Activated CD8-positive, alpha-beta memory T cell treated with anti-CD3 and anti-CD28 coated beads, Interleukin-2, amount 10 ng/mL, durations not matched to agents 7 days and 5 days (primary cell): ENCODE results near the gene HERC4. TPM values are rescaled to one million over a fixed set of nuclear protein-coding genes. Genes with fewer than 3 reads are reported as not detected.

Source experiments
- ATAC-seq: fragments of 150-1000 bp; cut with Tn5 transposase; one replicate; pipeline ENCODE4 v1.10.0; 2021; ENCODE audit warnings: moderate library complexity
- CTCF ChIA-PET: fragments of 350-600 bp; sonication (Branson Sonifier 250); formaldehyde crosslinking; loops from one replicate; lab custom pipeline; 2021; ENCODE audit warnings: antibody characterized with exemption; lab: Charles Lee
- DNase-seq: peaks from one replicate; pipeline ENCODE4 v3.0.0-alpha.2; 2020
- H3K27ac Mint-ChIP-seq: one replicate; pipeline ENCODE4 v1.8.0; 2021; ENCODE audit warnings: mild to moderate bottlenecking, mixed read lengths
- H3K27me3 Mint-ChIP-seq: one replicate; pipeline ENCODE4 v1.8.0; 2021; ENCODE audit warnings: mixed read lengths
- H3K36me3 Mint-ChIP-seq: one replicate; pipeline ENCODE4 v1.8.0; 2021; ENCODE audit warnings: mild to moderate bottlenecking, mixed read lengths
- H3K4me1 Mint-ChIP-seq: one replicate; pipeline ENCODE4 v1.8.0; 2021; ENCODE audit warnings: mixed read lengths
- H3K4me3 Mint-ChIP-seq: one replicate; pipeline ENCODE4 v1.8.0; 2021; ENCODE audit warnings: mild to moderate bottlenecking, moderate library complexity, mixed read lengths
- H3K9me3 Mint-ChIP-seq: one replicate; pipeline ENCODE4 v1.8.0; 2022; ENCODE audit warnings: low read depth, mixed read lengths
- total RNA-seq, 2 experiments: library from RNA; stranded (reverse); gene quantifications; one replicate each; pipeline ENCODE4 v1.2.3, GENCODE V29; 2021

The HERC4 gene
- total RNA-seq, 2 experiments from 2014 or later: 56.5 to 59.1 TPM

DNA sequence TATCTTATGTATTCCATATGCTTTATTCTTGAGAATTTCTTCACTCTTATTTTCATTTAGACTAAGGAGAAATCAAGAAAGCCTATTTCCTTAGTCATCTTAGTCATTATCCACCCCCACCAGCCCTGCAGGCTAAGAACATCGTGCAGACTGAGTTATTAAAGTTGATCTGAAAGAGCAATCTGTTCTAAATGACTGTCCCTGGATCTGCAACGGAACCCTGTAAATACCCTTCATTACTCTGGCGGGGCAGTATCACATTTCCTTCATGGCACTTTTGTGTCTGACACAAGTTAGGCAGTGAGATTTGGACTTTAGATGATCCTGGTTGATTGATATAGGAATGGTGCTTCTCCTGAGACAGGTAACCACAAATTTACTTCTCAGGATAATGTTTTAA, 30.7 kb upstream of the HERC4 start:
- Mint-ChIP-seq H3K27ac (no peak overlapping the region), H3K9me3 (no peaks in the 10 kb centered on the region), H3K4me1 (no peaks in the 10 kb centered on the region), H3K36me3 (no peaks in the 10 kb centered on the region), H3K27me3 (peaks cover 13% of the 10 kb centered on the region), H3K4me3 (no peak overlapping the region)
- CTCF ChIA-PET: no interaction called here
- no peak for ATAC-seq
- DNase-seq: no peak

DNA sequence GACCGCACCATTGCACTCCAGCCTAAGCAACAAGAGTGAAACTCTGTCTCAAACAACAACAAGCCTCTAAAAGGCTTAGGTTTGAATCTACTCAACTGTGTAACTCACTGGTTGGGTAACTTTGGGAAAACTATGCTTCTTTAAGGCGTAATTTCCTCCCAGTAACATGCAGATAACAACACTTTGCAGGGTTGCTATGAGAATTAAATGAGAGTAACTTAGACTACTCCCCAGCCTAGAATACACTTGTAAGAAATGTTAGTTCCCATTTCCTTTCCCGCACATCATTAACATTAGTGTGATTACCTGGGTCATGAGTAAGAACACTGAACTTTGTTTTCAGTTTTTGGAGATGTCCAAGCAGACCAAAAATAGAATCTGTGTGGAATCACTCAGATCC, 28.8 kb upstream of the HERC4 start:
- Mint-ChIP-seq H3K27me3 (peaks cover 13% of the 10 kb centered on the region), H3K36me3 (no peaks in the 10 kb centered on the region), H3K4me1 (peaks cover 8% of the 10 kb centered on the region), H3K27ac (no peak overlapping the region), H3K4me3 (no peak overlapping the region), H3K9me3 (no peaks in the 10 kb centered on the region)
- DNase-seq: no peak
- no peak for ATAC-seq
- CTCF ChIA-PET: no interaction called here

DNA sequence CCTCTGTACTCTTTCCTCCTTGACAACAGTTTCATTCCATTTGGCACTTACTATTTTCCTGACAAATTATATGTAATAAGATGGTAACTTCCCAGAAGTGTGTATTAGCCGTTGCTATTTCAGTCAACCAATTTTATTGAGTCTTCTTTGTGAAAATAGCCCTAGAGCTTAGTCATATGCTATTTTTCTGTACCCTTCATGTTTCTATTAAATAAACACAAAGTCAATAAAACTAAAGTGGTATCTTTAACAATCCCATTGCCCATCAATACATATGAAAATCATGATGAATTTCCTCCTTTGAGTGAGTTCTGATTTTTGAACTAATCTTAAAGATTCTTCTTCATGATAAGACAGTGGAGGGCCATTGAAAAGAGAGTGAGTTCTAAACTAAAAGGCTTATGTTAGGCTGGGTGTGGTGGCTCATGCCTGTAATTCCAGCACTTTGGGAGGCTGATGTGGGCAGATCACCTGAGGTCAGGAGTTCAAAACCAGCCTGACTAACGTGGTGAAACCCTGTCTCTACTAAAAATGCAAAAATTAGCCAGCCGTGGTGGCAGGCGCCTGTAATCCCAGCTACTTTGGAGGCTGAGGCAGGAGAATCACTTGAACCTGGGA, 28.3 kb upstream of the HERC4 start:
- H3K36me3 Mint-ChIP-seq: no peaks in the 10 kb centered on the region
- no peaks in the 10 kb centered on the region for H3K9me3 Mint-ChIP-seq
- H3K4me1 Mint-ChIP-seq: peaks cover 8% of the 10 kb centered on the region
- no peak for DNase-seq
- no peak overlapping the region for H3K27ac Mint-ChIP-seq
- CTCF ChIA-PET: no interaction called here
- no peak for ATAC-seq
- no peak overlapping the region for H3K4me3 Mint-ChIP-seq
- H3K27me3 Mint-ChIP-seq: peaks cover 13% of the 10 kb centered on the region

DNA sequence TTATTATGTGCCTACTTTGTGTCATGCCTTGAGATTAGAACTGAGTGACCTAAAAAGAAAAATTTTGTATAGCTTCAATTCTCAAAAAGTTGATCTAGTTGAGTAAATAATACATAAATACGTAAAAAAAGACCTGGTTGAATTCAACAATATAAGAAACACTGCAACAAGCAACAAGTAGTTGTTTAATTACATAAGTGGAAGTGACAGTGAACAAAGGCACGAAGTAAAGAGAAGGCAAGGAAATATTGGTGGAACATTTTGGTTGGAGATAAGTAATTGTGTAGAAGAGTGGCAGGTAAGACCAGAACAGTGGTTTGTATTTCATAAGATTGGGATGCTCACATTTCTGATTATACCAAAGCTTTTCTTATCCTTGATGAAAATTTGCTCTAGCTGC, 26.0 kb upstream of the HERC4 start:
- Mint-ChIP-seq H3K9me3 (no peaks in the 10 kb centered on the region), H3K4me3 (no peak overlapping the region), H3K36me3 (no peaks in the 10 kb centered on the region), H3K27ac (no peak overlapping the region), H3K27me3 (peaks cover 2% of the 10 kb centered on the region), H3K4me1 (peaks cover 8% of the 10 kb centered on the region)
- ATAC-seq (no peak), DNase-seq (no peak)
- CTCF ChIA-PET: interaction anchor here (1.6 to 2.6 kb wide), 3 partner anchors 9 to 312 kb away, joined by 4 to 7 read pairs (median 4); no protein-coding TSS in a partner anchor

DNA sequence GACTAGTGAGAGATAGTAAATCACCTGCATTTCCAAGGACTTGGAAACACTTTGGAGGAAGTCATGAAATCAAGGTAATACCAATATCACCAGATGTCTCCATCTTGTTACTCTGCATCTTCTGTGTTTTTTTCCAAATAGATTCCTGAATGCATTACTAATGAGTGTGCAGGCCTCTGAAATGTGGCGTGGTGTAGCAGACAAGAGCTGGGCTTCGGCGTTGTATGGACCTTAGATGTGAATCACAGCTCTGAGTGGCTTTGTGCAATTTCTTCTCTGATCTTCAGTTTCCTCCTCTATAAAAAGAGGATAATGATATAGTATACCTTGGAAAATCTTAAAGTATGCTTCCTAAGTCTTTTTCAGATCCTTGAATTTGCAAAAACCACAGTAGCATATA, 24.7 kb upstream of the HERC4 start:
- Mint-ChIP-seq H3K4me3 (no peak overlapping the region), H3K27me3 (peaks cover 2% of the 10 kb centered on the region), H3K9me3 (no peaks in the 10 kb centered on the region), H3K36me3 (no peaks in the 10 kb centered on the region), H3K4me1 (peaks cover 8% of the 10 kb centered on the region), H3K27ac (no peak overlapping the region)
- CTCF ChIA-PET: interaction anchor here (1.1 to 2.6 kb wide), 2 partner anchors 9 to 56 kb away, joined by 3 to 7 read pairs; no protein-coding TSS in a partner anchor
- no peak for ATAC-seq
- DNase-seq: no peak

DNA sequence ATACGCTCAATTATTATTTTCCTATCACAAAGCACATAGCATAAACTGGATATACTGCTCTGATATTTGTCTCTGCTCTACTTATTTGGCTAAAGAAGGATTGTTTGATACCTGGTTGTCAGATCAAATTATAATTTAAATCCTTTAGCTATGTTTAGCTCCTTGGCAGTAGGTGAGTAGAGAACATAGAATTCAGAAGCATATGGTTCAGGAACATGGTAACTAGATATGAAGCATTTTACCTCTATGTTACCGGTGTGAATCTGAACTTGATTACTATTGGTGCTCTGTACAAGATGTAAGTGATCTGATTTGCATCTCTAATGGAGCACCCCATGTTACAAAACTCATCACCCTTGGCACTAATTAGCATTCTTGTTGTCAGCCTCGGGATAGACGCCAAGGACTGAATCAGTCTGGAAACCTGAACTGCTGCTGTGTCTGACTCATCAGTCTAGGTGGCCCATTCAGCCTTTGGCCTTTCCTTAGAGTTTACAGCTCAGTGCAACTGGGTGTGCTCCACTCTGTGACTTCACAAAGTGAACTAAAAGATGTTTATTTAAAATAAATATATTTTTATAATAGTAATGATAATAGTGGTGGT, 21.9 kb upstream of the HERC4 start:
- H3K9me3 Mint-ChIP-seq: no peaks in the 10 kb centered on the region
- H3K27ac Mint-ChIP-seq: no peak overlapping the region
- H3K27me3 Mint-ChIP-seq: no peaks in the 10 kb centered on the region
- H3K36me3 Mint-ChIP-seq: no peaks in the 10 kb centered on the region
- DNase-seq: no peak
- no peak overlapping the region for H3K4me3 Mint-ChIP-seq
- CTCF ChIA-PET: interaction anchor here (1.0 kb wide), 1 partner anchor 16 kb away, joined by 3 read pairs; no protein-coding TSS in a partner anchor
- no peak for ATAC-seq
- peaks cover 8% of the 10 kb centered on the region for H3K4me1 Mint-ChIP-seq

DNA sequence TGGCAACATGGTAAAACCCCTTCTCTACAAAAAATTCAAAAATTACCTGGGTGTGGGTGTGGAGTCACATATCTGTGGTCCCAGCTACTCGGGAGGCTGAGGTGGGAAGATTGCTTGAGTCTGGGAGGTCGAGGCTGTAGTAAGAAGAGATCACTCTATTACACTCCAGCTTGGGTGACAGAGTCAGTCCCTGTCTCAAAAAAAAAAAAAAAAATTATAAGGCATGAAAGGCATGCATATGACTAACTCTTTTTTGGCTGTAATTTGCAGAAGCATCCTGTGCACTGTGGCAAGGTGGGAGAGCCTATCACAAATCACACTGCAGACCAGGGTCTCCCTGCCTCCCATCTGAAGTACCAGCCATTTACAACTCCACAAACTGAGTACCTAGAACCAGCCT, 20.1 kb upstream of the HERC4 start:
- no peak for ATAC-seq
- CTCF ChIA-PET: no interaction called here

DNA sequence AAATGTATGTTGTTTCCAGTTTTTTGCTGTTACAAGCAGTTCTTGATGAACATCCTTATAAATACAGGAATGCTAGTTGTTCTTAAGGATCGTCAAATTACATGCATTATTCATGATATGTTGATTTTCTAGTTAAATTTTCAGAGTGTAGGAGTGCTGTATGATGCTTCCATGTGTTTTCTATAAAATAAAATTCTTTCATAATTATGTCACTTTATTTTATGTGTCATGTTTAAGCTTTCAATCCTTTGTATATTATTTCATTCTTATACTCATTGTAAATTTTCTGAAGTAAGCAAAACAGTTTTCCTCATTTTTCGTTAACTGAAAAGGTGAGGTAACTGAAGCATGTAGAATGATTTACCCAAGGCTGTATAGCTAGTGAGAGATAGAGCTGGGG, 17.4 kb upstream of the HERC4 start:
- DNase-seq (no peak), ATAC-seq (no peak)
- Mint-ChIP-seq H3K27me3 (no peaks in the 10 kb centered on the region), H3K9me3 (no peaks in the 10 kb centered on the region), H3K4me1 (peaks cover 13% of the 10 kb centered on the region), H3K4me3 (no peak overlapping the region), H3K36me3 (peaks cover 2% of the 10 kb centered on the region), H3K27ac (no peak overlapping the region)
- CTCF ChIA-PET: interaction anchor here (0.9 to 1.3 kb wide), 3 partner anchors 9 to 237 kb away, joined by 3 to 4 read pairs (median 3); no protein-coding TSS in a partner anchor

More for the DNA sequence above, 20.1 kb upstream of the HERC4 start:
- peaks cover 4% of the 10 kb centered on the region for H3K4me1 Mint-ChIP-seq
- no peak overlapping the region for H3K4me3 Mint-ChIP-seq
- H3K27me3 Mint-ChIP-seq: no peaks in the 10 kb centered on the region
- DNase-seq: no peak
- H3K36me3 Mint-ChIP-seq: no peaks in the 10 kb centered on the region
- H3K9me3 Mint-ChIP-seq: no peaks in the 10 kb centered on the region
- H3K27ac Mint-ChIP-seq: no peak overlapping the region

DNA sequence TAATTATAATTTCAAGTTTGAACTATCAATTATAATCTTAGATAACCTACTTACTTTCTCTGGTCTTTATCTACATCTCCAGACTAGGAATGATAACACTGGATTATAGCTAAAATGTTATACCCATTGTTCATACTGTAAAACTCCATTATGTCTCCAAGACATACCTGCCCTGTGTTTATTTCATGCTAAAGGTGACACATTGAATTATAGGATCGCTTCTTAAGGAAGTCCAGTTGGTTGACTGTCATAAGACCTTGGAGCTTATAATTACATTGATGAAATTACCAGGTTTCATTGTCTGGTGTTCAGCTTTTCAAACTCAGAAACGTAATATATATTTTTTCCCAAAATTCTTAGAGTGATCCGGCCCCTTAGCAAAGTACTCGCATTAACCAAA, 15.5 kb upstream of the HERC4 start:
- Mint-ChIP-seq H3K9me3 (no peaks in the 10 kb centered on the region), H3K27me3 (no peaks in the 10 kb centered on the region), H3K4me1 (peaks cover 18% of the 10 kb centered on the region), H3K36me3 (peaks cover 2% of the 10 kb centered on the region), H3K27ac (no peak overlapping the region), H3K4me3 (no peak overlapping the region)
- ATAC-seq (no peak), DNase-seq (no peak)
- CTCF ChIA-PET: interaction anchor here (1.3 kb wide), 2 partner anchors 9 to 65 kb away, joined by 3 read pairs; no protein-coding TSS in a partner anchor

DNA sequence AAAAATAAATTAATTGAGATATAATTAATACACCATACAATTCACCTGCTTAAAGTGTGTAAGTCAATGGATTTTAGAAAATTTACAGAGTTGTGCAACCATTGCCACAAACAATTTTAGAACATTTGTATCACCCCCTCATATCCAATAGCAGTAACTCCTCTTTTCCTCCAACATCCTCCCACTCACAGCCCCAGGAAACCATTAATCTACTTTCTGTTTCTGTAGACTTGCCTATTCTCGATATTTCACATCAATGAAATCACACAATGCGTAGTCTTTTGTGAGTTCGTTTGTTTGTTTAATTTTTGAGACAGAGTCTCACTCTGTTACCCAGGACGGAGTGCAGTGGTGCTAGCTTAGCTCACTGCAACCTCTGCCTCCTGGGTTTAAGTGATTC, 13.7 kb upstream of the HERC4 start:
- H3K9me3 Mint-ChIP-seq: no peaks in the 10 kb centered on the region
- ATAC-seq (peak; percentile 70), DNase-seq (no peak)
- H3K27me3 Mint-ChIP-seq: peaks cover 4% of the 10 kb centered on the region
- H3K36me3 Mint-ChIP-seq: peaks cover 2% of the 10 kb centered on the region
- peak overlapping the region; percentile 51 for H3K4me3 Mint-ChIP-seq
- H3K4me1 Mint-ChIP-seq: peaks cover 18% of the 10 kb centered on the region
- CTCF ChIA-PET: no interaction called here
- peak overlapping the region; percentile 33 for H3K27ac Mint-ChIP-seq

DNA sequence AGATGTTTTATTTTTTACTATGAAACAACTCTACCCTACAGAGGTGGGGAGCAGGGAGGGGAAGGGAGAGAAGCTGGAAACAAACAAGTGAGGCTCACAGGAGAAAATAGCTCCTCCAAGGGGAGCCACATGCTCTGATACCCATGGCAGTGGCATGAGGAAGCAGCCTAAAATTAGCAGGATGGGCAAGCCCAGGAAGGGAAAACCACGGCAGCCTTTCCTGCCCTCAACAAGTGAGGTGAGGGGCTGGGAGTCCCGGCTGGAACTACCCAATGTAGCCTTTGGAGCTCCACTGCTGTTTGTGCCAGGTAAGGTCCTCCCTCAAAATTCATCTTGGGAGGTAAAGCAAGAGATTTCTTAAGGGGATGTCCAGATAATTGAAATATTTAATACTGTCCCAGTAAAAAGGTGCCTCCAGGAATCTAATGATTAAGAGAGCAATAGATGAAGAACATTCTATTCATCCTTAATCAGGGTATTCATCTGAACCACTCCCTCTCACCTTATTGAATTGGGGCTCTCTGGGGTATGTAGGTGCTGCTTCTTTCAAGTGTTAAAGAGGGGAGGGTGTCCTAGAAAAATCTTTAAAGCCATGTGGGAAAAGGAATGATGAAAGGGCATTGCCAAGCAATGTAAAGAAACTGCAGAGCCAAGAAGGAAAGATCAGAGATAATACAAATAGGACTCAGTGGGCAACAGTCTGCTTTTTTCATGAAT, 12.8 kb upstream of the HERC4 start:
- DNase-seq (no peak), ATAC-seq (no peak)
- no peaks in the 10 kb centered on the region for H3K9me3 Mint-ChIP-seq
- H3K27me3 Mint-ChIP-seq: peaks cover 12% of the 10 kb centered on the region
- H3K4me1 Mint-ChIP-seq: peaks cover 18% of the 10 kb centered on the region
- CTCF ChIA-PET: interaction anchor here (1.1 kb wide), 2 partner anchors 67 to 261 kb away, joined by 3 read pairs; no protein-coding TSS in a partner anchor
- no peak overlapping the region for H3K4me3 Mint-ChIP-seq
- peaks cover 2% of the 10 kb centered on the region for H3K36me3 Mint-ChIP-seq
- H3K27ac Mint-ChIP-seq: no peak overlapping the region

DNA sequence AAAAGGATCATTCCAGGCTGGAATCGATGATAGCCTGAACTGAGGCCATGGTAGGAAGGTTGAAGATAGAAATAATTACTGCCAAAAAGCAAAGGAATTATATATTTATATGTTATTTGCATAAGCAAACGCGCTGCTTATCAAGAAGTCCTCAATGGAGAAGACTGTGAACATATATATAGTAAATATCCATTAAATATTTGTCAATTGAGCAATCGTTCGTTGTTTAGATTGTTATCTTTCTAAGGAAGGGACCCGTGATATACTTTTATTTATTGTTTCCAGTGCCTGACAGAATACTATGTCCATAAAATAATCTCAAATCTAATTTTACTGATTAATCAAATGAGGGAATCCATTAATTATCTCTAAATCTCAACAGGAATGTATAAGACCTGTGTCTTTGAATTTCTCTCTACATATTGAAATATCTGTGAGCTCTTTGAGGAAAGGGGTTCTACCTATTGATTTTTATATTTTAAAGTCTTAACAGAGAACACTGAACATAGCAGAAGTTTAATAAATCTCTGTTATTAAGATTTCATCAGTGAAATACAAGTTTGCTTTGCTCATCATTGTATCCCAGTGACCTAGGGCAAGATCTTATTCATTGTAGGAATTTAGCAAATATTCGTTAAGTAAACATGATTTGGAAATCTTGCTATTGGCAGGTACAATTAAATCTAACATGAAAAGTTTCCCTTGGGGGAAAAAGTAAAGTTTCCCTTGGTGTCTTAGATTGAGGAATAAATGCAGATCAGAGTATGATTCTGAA, 12.0 kb upstream of the HERC4 start:
- Mint-ChIP-seq H3K27me3 (peaks cover 15% of the 10 kb centered on the region), H3K4me1 (peaks cover 18% of the 10 kb centered on the region), H3K27ac (no peak overlapping the region), H3K36me3 (peaks cover 2% of the 10 kb centered on the region), H3K9me3 (no peaks in the 10 kb centered on the region), H3K4me3 (no peak overlapping the region)
- CTCF ChIA-PET: interaction anchor here (1.1 kb wide), 2 partner anchors 68 to 261 kb away, joined by 3 read pairs; no protein-coding TSS in a partner anchor
- DNase-seq: no peak
- no peak for ATAC-seq

DNA sequence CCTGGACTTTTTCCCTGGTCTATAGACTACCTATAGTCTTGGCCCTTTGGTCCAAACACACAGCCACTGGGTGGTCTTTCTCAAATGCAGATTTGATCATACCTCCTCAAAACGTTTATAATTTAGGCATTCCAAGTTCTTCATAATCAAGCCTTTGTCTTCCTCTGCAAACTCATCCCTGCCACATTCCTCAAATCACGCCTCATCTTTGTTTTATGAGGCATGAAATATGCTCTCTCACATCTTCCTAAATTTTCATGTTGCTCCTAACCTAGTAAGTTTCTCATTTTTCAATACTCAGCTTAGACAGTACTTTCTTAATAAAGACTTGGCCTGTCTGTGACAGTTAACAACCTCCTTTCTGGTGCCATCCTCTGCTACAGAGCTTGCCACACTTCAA, 10.9 kb upstream of the HERC4 start:
- Mint-ChIP-seq H3K9me3 (no peaks in the 10 kb centered on the region), H3K36me3 (peaks cover 2% of the 10 kb centered on the region), H3K4me1 (peaks cover 18% of the 10 kb centered on the region), H3K27ac (no peak overlapping the region), H3K27me3 (peaks cover 15% of the 10 kb centered on the region), H3K4me3 (no peak overlapping the region)
- DNase-seq: no peak
- CTCF ChIA-PET: no interaction called here
- no peak for ATAC-seq
